Mesangial cell (primary cell): ENCODE results near the gene TMEM116. TPM values are rescaled to one million over a fixed set of nuclear protein-coding genes. Genes with fewer than 3 reads are reported as not detected.

Source experiments
- total RNA-seq: library from RNA; depleted of rRNA; stranded (reverse); fragments of >200 nt; gene quantifications from 2 replicates; pipeline ENCODE4 v1.2.3, GENCODE V29; 2015

Gene TMEM116
- total RNA-seq = 3.1 and 5.5 TPM in 2 replicates

GRCh38 chr12:112012775-112013600 is at the start of gene TMEM116, which contains the start of gene ERP29:
Gene TMEM116 (minus strand): TSS chr12:112013165. CDS start chr12:112005270, 7,895 bp downstream.
Gene ERP29 (plus strand): TSS chr12:112013426. CDS start chr12:112013466, 40 bp downstream.

Other genes with a start within 250 kb of the TMEM116 start
- gene ALDH2, start 246.2 kb downstream of the TMEM116 start, total RNA-seq = 25.1 and 63.1 TPM in 2 replicates
- 29.4 and 37.6 TPM in 2 replicates for gene MAPKAPK5, start 170.9 kb downstream of the TMEM116 start, total RNA-seq
- 62.7 and 82.8 TPM in 2 replicates for gene ERP29, start 261 bp upstream of the TMEM116 start, total RNA-seq
- 8.6 and 11.9 TPM in 2 replicates for gene NAA25, start 95.6 kb upstream of the TMEM116 start, total RNA-seq
- 20.0 and 27.0 TPM in 2 replicates for gene TRAFD1, start 112.4 kb upstream of the TMEM116 start, total RNA-seq